A549 (cell line): Measurements from ENCODE around the gene LARGE1. TPM values are rescaled to one million over a fixed set of nuclear protein-coding genes. Genes with fewer than 3 reads are reported as not detected.

Experiments used
- ATAC-seq, 2 experiments: fragments of 200-7000 bp in 1 of 2; fragments of >200 bp in 1 of 2; cut with Nextera tagmentation in 1 of 2; cut with Tn5 transposase in 1 of 2; 3 replicates each; pipeline versions ENCODE4 v1.8.0 to v1.9.1; 2018 to 2020; ENCODE audit warnings: mild to moderate bottlenecking in 1 of 2, moderate library complexity in 1 of 2
- CTCF ChIA-PET: fragments of 300-600 bp; sonication (Branson Sonifier 250); formaldehyde crosslinking; extraction: SDS; loops from one replicate; lab custom pipeline; 2021; ENCODE audit warnings: antibody characterized with exemption, inconsistent platforms; lab: Yijun Ruan, JAX
- POLR2A ChIA-PET: fragments of 350-600 bp; formaldehyde crosslinking; extraction: SDS; loops from one replicate; lab custom pipeline; 2021; ENCODE audit warnings: antibody characterized with exemption, inconsistent platforms; lab: Yijun Ruan, JAX
- DNase-seq, 2 experiments: peaks; one replicate each; pipeline versions ENCODE4 v3.0.0 to v3.0.0-alpha.2; 2011 to 2016; ENCODE audit warnings: low read depth in 1 of 2, low spot score in 1 of 2
- FAIRE-seq: peaks from 2 replicates; lab custom pipeline; 2011; peaks lifted over from hg19 to GRCh38; lab: Jason Lieb, UNC
- H3K27ac ChIP-seq, 2 experiments: fragments of >200 bp; sonication (Bioruptor Twin); formaldehyde crosslinking; 3 replicates each; pipeline ENCODE4 v1.5.1; 2016 to 2017
- H3K4me1 ChIP-seq: fragments of >200 bp; sonication (Bioruptor Twin); formaldehyde crosslinking; 3 replicates; pipeline ENCODE4 v1.6.1; 2016
- H3K4me2 ChIP-seq: fragments of >200 bp; sonication (Bioruptor Twin); formaldehyde crosslinking; 3 replicates; pipeline ENCODE4 v1.6.1; 2016
- H3K4me3 ChIP-seq: fragments of >200 bp; sonication (Bioruptor Twin); formaldehyde crosslinking; 3 replicates; pipeline ENCODE4 v1.5.1; 2016
- H3K9me3 ChIP-seq: fragments of >200 bp; sonication (Bioruptor Twin); formaldehyde crosslinking; 3 replicates; pipeline ENCODE4 v1.6.1; 2016
- ATOH8 ChIP-seq: fragments of 250-450 bp; sonication (Bioruptor Pico); IDR thresholded peaks from 2 replicates; pipeline ENCODE4 v1.5.0; 2020; ENCODE audit warnings: low read depth, mild to moderate bottlenecking, moderate library complexity
- BHLHE40 ChIP-seq: IDR thresholded peaks from 2 replicates; pipeline ENCODE4 v1.6.1; 2012; ENCODE audit warnings: low read depth, low read length, inconsistent platforms
- CBX8 ChIP-seq: fragments of 200-600 bp; sonication (generic); IDR thresholded peaks from 2 replicates; pipeline ENCODE4 v1.6.1; 2016
- CEBPB ChIP-seq, 2 experiments: fragments of >200 bp in 1 of 2; sonication (Bioruptor Twin) in 1 of 2; formaldehyde crosslinking in 1 of 2; IDR thresholded peaks; 2 replicates each; pipeline ENCODE4 v1.6.1; 2012 to 2016
- CHD4 ChIP-seq: fragments of 200-600 bp; sonication (generic); IDR thresholded peaks from 2 replicates; pipeline ENCODE4 v1.6.1; 2016; ENCODE audit warnings: antibody characterized with exemption, mild to moderate bottlenecking, borderline replicate concordance
- FOSB ChIP-seq: fragments of 250-450 bp; sonication (Bioruptor Pico); IDR thresholded peaks from 2 replicates; pipeline ENCODE4 v1.5.0; 2020; ENCODE audit warnings: mild to moderate bottlenecking, moderate library complexity
- FOXS1 ChIP-seq: fragments of 250-450 bp; sonication (Bioruptor Pico); IDR thresholded peaks from 2 replicates; pipeline ENCODE4 v1.5.0; 2020; ENCODE audit warnings: mild to moderate bottlenecking, moderate library complexity
- GATA3 ChIP-seq: IDR thresholded peaks from 2 replicates; pipeline ENCODE4 v1.6.1; 2012; ENCODE audit warnings: borderline replicate concordance
- HDAC2 ChIP-seq: fragments of 200-600 bp; sonication (generic); IDR thresholded peaks from 2 replicates; pipeline ENCODE4 v1.6.1; 2016
- HEYL ChIP-seq: fragments of 250-450 bp; sonication (Bioruptor Pico); IDR thresholded peaks from 2 replicates; pipeline ENCODE4 v1.8.0; 2021; ENCODE audit warnings: mild to moderate bottlenecking, moderate library complexity
- HOXB5 ChIP-seq: fragments of 250-450 bp; sonication (Bioruptor Pico); IDR thresholded peaks from 2 replicates; pipeline ENCODE4 v1.5.0; 2020; ENCODE audit warnings: mild to moderate bottlenecking, moderate library complexity
- KDM1A ChIP-seq: fragments of 200-600 bp; sonication (generic); IDR thresholded peaks from 2 replicates; pipeline ENCODE4 v1.6.1; 2016; ENCODE audit warnings: low read depth, mild to moderate bottlenecking
- MAX ChIP-seq: IDR thresholded peaks from 2 replicates; pipeline ENCODE4 v1.6.1; 2012
- MYC ChIP-seq: IDR thresholded peaks from 2 replicates; pipeline ENCODE4 v1.6.1; 2012; ENCODE audit warnings: mild to moderate bottlenecking, inconsistent platforms, low read length, improper control_type of control experiment, borderline replicate concordance
- NFE2L2 ChIP-seq: fragments of 150-350 bp; conservative IDR thresholded peaks from 2 replicates; pipeline ENCODE4 v1.6.1; 2014; ENCODE audit warnings: low read length
- NPAS2 ChIP-seq: fragments of 250-450 bp; sonication (Bioruptor Pico); IDR thresholded peaks from 2 replicates; pipeline ENCODE4 v1.8.0; 2022; ENCODE audit warnings: mild to moderate bottlenecking, moderate library complexity, borderline replicate concordance
- PHF8 ChIP-seq: fragments of 200-600 bp; sonication (generic); IDR thresholded peaks from 2 replicates; pipeline ENCODE4 v1.6.1; 2016; ENCODE audit warnings: low read depth, mild to moderate bottlenecking, antibody characterized with exemption, moderate library complexity, borderline replicate concordance
- RCOR1 ChIP-seq: fragments of 150-350 bp; IDR thresholded peaks from 2 replicates; pipeline ENCODE4 v1.6.1; 2014; ENCODE audit warnings: antibody characterized with exemption, low read length, low read depth
- RFX5 ChIP-seq: fragments of 450-650 bp; IDR thresholded peaks from 2 replicates; pipeline ENCODE4 v1.7.1; 2014; ENCODE audit warnings: antibody characterized with exemption, mild to moderate bottlenecking, moderate library complexity
- SREBF2 ChIP-seq: fragments of 450-650 bp; IDR thresholded peaks from 2 replicates; pipeline ENCODE4 v1.6.1; 2014; ENCODE audit warnings: mild to moderate bottlenecking, moderate library complexity
- TFCP2L1 ChIP-seq: fragments of 250-450 bp; sonication (Bioruptor Pico); IDR thresholded peaks from 2 replicates; pipeline ENCODE4 v1.5.0; 2021; ENCODE audit warnings: mild to moderate bottlenecking
- ZC3H11A ChIP-seq: fragments of 450-650 bp; IDR thresholded peaks from 2 replicates; pipeline ENCODE4 v1.6.1; 2014; ENCODE audit warnings: antibody characterized with exemption, mild to moderate bottlenecking
- ZFP36 ChIP-seq: fragments of 450-650 bp; IDR thresholded peaks from 2 replicates; pipeline ENCODE4 v1.6.1; 2014; ENCODE audit warnings: borderline replicate concordance; ENCODE audit not compliant: partially characterized antibody
- ZNF302 ChIP-seq: fragments of 250-450 bp; sonication (Bioruptor Pico); IDR thresholded peaks from 2 replicates; pipeline ENCODE4 v1.9.0; 2021; ENCODE audit warnings: inconsistent platforms, mild to moderate bottlenecking, moderate library complexity
- ZSCAN20 ChIP-seq: fragments of 250-450 bp; sonication (Bioruptor Pico); IDR thresholded peaks from 2 replicates; pipeline ENCODE4 v1.8.0; 2022; ENCODE audit warnings: mild to moderate bottlenecking, moderate library complexity
- WGBS: methylation state at CpG from one replicate; pipeline ENCODE4 v1.1.6; 2017; ENCODE audit errors: missing lambda C conversion rate; 5-methylcytosine and 5-hydroxymethylcytosine counted together
- polyA plus RNA-seq, 4 experiments: library from polyadenylated mRNA; depleted of rRNA in 3 of 4; stranded (reverse); fragments of >200 nt; fragmentation: RNase III in 1 of 4; extraction: RNeasy Plus Mini Kit Qiagen cat#74134 plus additional on column Dnase treatment in 1 of 4; gene quantifications; 2 replicates in 3 of 4; 3 replicates in 1 of 4; pipeline ENCODE4 v1.2.3, GENCODE V29; 2011 to 2017
- TF ChIP-seq, protein P1 (sequence below): fragments of 150-350 bp; IDR thresholded peaks from 2 replicates; pipeline ENCODE4 v1.6.1; 2014; ENCODE audit warnings: low read depth, mild to moderate bottlenecking, low read length
- TF ChIP-seq, protein P2 (sequence below): IDR thresholded peaks from 2 replicates; pipeline ENCODE4 v1.6.1; 2012; ENCODE audit warnings: low read depth, borderline replicate concordance
- TF ChIP-seq, protein P3 (sequence below): fragments of 450-650 bp; IDR thresholded peaks from 2 replicates; pipeline ENCODE4 v1.6.1; 2014; ENCODE audit warnings: antibody characterized with exemption

LARGE1 gene
- polyA plus RNA-seq, 2 of the 4 experiments (the other 2 are of a cell fraction), result 2.7 to 5.8 TPM

GRCh38 chr22:33806191-33806590 is 114.1 kb downstream of the LARGE1 start:
- H3K4me3 ChIP-seq, result no peak overlapping the region
- DNase-seq (no peak), FAIRE-seq (no peak), ATAC-seq (no peak)
- H3K4me1 ChIP-seq, result no peaks in the 10 kb centered on the region; the same call in 2 of the 3 replicates
- whole genome bisulfite sequencing, result 18% methylated on average over 3 of the region's 3 CpGs
- no peak overlapping the region for H3K27ac ChIP-seq
- CTCF ChIA-PET, result no interaction called here
- POLR2A ChIA-PET, result no interaction called here
- no peak for TF ChIP-seq MAX
- TF ChIP-seq, protein P1, sequence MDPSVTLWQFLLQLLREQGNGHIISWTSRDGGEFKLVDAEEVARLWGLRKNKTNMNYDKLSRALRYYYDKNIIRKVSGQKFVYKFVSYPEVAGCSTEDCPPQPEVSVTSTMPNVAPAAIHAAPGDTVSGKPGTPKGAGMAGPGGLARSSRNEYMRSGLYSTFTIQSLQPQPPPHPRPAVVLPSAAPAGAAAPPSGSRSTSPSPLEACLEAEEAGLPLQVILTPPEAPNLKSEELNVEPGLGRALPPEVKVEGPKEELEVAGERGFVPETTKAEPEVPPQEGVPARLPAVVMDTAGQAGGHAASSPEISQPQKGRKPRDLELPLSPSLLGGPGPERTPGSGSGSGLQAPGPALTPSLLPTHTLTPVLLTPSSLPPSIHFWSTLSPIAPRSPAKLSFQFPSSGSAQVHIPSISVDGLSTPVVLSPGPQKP, result no peak
- no peak for TF ChIP-seq GATA3
- no peak for TF ChIP-seq FOSB (CRISPR knock-in tag)
- TF ChIP-seq ZNF302, result no peak
- no peak for TF ChIP-seq CHD4
- H3K9me3 ChIP-seq, result no peaks in the 10 kb centered on the region
- no peak overlapping the region for H3K4me2 ChIP-seq

DNA sequence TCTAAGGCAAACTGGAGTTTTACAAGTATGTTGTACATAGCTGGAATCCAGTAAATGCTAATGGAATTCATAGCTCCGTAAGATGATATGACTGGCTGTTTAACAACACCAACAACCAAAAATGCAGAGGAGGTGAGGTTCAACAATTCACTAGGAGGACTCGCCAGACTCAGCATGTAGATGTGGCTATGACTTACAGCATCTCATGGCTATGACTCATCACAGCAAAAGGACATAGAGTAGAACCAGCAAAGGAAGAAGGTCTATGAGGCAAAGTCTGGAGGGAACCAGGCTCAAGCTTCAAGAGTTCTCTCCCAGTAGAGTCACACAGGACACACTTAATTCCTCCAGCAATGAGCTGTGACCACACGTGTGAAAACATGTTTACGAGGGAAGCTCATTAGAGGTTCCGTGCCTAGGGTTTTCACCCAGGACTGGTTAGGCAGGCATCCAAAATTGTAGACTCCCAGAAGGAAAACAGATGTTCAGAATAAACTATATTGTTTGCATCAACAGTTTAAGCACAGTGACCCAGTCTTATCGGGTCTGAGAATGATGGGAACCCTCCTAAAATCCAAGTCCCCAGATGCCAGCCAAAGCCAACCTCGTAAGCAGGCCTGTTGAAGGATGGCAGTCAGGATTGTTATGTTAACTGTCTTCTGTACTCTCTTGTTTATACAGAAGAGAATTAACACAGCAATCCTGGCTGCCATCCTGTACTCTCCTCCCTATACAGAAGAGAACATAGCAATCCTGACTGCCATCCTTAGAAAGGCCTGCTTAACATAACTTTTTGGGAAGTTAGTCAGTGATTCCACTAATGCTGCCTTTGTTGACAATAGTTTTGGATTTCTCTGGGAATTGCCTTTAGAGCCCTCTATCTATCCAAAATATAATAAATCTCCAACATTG is 116.6 kb downstream of the LARGE1 start:
- Histone ChIP-seq H3K4me1 (no peaks in the 10 kb centered on the region; the same call in 2 of the 3 replicates), H3K9me3 (no peaks in the 10 kb centered on the region), H3K4me3 (no peak overlapping the region), H3K4me2 (no peak overlapping the region), H3K27ac (no peak overlapping the region)
- no peak for FAIRE-seq
- WGBS, result 52% methylated on average over 7 of the region's 7 CpGs
- ATAC-seq, result no peak
- CTCF ChIA-PET, result interaction anchor here (0.6 to 1.4 kb wide), 3 partner anchors 9 to 181 kb away, joined by 3 read pairs; no protein-coding TSS in a partner anchor
- POLR2A ChIA-PET, result no interaction called here
- peak in 1 of 2 experiments; percentile 7 for DNase-seq
- no peak for TF ChIP-seq CHD4
- TF ChIP-seq NPAS2 (CRISPR knock-in tag), result no peak
- no peak for TF ChIP-seq HEYL (CRISPR knock-in tag)
- TF ChIP-seq FOSB (CRISPR knock-in tag), result no peak
- TF ChIP-seq, protein P2, sequence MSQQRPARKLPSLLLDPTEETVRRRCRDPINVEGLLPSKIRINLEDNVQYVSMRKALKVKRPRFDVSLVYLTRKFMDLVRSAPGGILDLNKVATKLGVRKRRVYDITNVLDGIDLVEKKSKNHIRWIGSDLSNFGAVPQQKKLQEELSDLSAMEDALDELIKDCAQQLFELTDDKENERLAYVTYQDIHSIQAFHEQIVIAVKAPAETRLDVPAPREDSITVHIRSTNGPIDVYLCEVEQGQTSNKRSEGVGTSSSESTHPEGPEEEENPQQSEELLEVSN, result no peak
- no peak for TF ChIP-seq HDAC2
- TF ChIP-seq FOXS1 (CRISPR knock-in tag), result no peak
- no peak for TF ChIP-seq RFX5
- no peak for TF ChIP-seq KDM1A
- TF ChIP-seq PHF8, result no peak
- TF ChIP-seq BHLHE40, result no peak
- no peak for TF ChIP-seq MYC
- TF ChIP-seq TFCP2L1 (CRISPR knock-in tag), result no peak
- TF ChIP-seq ZC3H11A, result no peak
- TF ChIP-seq ZSCAN20 (CRISPR knock-in tag), result no peak
- TF ChIP-seq ZNF302, result no peak
- TF ChIP-seq GATA3, result no peak
- no peak for TF ChIP-seq ZFP36

GRCh38 chr22:33798401-33798800 is 121.9 kb downstream of the LARGE1 start:
- ATAC-seq (no peak), FAIRE-seq (no peak), DNase-seq (no peak)
- Histone ChIP-seq H3K4me2 (no peak overlapping the region), H3K4me3 (no peak overlapping the region), H3K27ac (no peak overlapping the region), H3K9me3 (no peaks in the 10 kb centered on the region), H3K4me1 (no peaks in the 10 kb centered on the region)
- ChIA-PET POLR2A (no interaction called here), CTCF (no interaction called here)
- 25% methylated on average over 6 of the region's 6 CpGs for WGBS
- TF ChIP-seq CEBPB (IDR thresholded peaks at IDR 0.05), result no peak
- TF ChIP-seq, protein P2, result no peak
- no peak for TF ChIP-seq NFE2L2
- no peak for TF ChIP-seq CBX8
- no peak for TF ChIP-seq MAX
- no peak for TF ChIP-seq SREBF2
- no peak for TF ChIP-seq NPAS2 (CRISPR knock-in tag)
- no peak for TF ChIP-seq CHD4
- TF ChIP-seq ZFP36, result no peak
- TF ChIP-seq FOSB (CRISPR knock-in tag), result no peak
- TF ChIP-seq FOXS1 (CRISPR knock-in tag), result no peak
- TF ChIP-seq HOXB5 (CRISPR knock-in tag), result no peak
- TF ChIP-seq ATOH8, result no peak
- TF ChIP-seq RCOR1, result no peak
- TF ChIP-seq, protein P3, sequence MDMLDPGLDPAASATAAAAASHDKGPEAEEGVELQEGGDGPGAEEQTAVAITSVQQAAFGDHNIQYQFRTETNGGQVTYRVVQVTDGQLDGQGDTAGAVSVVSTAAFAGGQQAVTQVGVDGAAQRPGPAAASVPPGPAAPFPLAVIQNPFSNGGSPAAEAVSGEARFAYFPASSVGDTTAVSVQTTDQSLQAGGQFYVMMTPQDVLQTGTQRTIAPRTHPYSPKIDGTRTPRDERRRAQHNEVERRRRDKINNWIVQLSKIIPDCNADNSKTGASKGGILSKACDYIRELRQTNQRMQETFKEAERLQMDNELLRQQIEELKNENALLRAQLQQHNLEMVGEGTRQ, result no peak
- no peak for TF ChIP-seq KDM1A
- TF ChIP-seq, all 56 proteins: peak for 0
